Measurements from ENCODE around the gene MAGED4B. TPM values are rescaled to one million over a fixed set of nuclear protein-coding genes. Genes with fewer than 3 reads are reported as not detected.
A peak's percentile ranks its signal among the peaks of the same experiment; 100 is the strongest.
"Not testable (repeated sequence)": the region's sequence is repeated elsewhere in the genome, so short reads cannot be mapped to it uniquely, and the experiment has no call there.

The MAGED4B gene
- total RNA-seq (2014; rRNA removed; shearing (Covaris generic)), result 4.4 TPM in 1 of 2 replicates, not detected in the other

GRCh38 chrX:52068666-52069640 lies at the start of gene MAGED4B:
MAGED4B (minus strand) TSS chrX:52069183; CDS start chrX:52068172, 1,011 bp downstream.
- DNase-seq (ENCODE audit: low spot score), result not testable (repeated sequence)

GRCh38 chrX:52118262-52118661 lies 49.3 kb upstream of the MAGED4B start:
- no peak for DNase-seq (ENCODE audit: low spot score)

GRCh38 chrX:52082578-52082977 lies 13.6 kb upstream of the MAGED4B start:
- DNase-seq (ENCODE audit: low spot score), result peak; percentile 10

GRCh38 chrX:52078131-52078530 lies 9.1 kb upstream of the MAGED4B start:
- DNase-seq (ENCODE audit: low spot score), result no peak

GRCh38 chrX:52042288-52042687 lies 26.7 kb downstream of the MAGED4B start:
- DNase-seq (ENCODE audit: low spot score), result not testable (repeated sequence)

- no peak for DNase-seq (ENCODE audit: low spot score)
Measured at GRCh38 chrX:52034211-52034610, 34.8 kb downstream of the MAGED4B start.

GRCh38 chrX:52031371-52031770 lies 37.6 kb downstream of the MAGED4B start:
- DNase-seq (ENCODE audit: low spot score), result no peak

GRCh38 chrX:52015794-52016193 lies 53.2 kb downstream of the MAGED4B start:
- no peak for DNase-seq (ENCODE audit: low spot score)

Other genes starting within 250 kb of the MAGED4B start
- gene MAGED1, start 175.6 kb downstream of the MAGED4B start, total RNA-seq (2014; rRNA removed; shearing (Covaris generic)), result 98.9 and 110 TPM in 2 replicates
- gene MAGED4, start 115.7 kb upstream of the MAGED4B start, total RNA-seq (2014; rRNA removed; shearing (Covaris generic)), result 6.9 and 12.0 TPM in 2 replicates